ENCODE results near the gene MRC1.

MRC1 gene

GRCh38 chr10:17906002-17906401 lies 96.9 kb downstream of the MRC1 start:
- no peak overlapping the region for H3K14ac ChIP-seq (ENCODE audit: low read length)
- H3K79me2 ChIP-seq (ENCODE audit: control insufficient read depth, insufficient read depth, low read length, poor library complexity): no peaks in the 10 kb centered on the region
- no peak overlapping the region for H2BK120ac ChIP-seq (ENCODE audit: insufficient read depth, low read length, poor library complexity)
- no peak overlapping the region for H2BK12ac ChIP-seq (ENCODE audit: low read length)
- no peak overlapping the region for H2BK5ac ChIP-seq (ENCODE audit: low read depth, low read length, poor library complexity)
- H3K27ac ChIP-seq (ENCODE audit: low read depth, low read length): no peak overlapping the region
- no peak overlapping the region for H3K23ac ChIP-seq (ENCODE audit: low read length)
- no peak overlapping the region for H3K4ac ChIP-seq (ENCODE audit: low read depth, low read length)
- no peak overlapping the region for H3K4me2 ChIP-seq (ENCODE audit: low read length)
- H4K8ac ChIP-seq (ENCODE audit: low read depth, low read length): no peak overlapping the region
- H3K4me1 ChIP-seq (ENCODE audit: control insufficient read depth in 1 of 2, insufficient read depth in 2 of 2, low read length in 2 of 2): no peaks in the 10 kb centered on the region
- H3K79me1 ChIP-seq (ENCODE audit: low read length): no peaks in the 10 kb centered on the region
- no peak for DNase-seq
- no peak overlapping the region for H2AK5ac ChIP-seq (ENCODE audit: low read length)
- H3K27me3 ChIP-seq (ENCODE audit: insufficient read depth, low read length): no peaks in the 10 kb centered on the region
- no peak overlapping the region for H3K4me3 ChIP-seq (ENCODE audit: low read depth, low read length)
- H4K12ac ChIP-seq (ENCODE audit: low read depth, low read length): no peak overlapping the region
- H3K18ac ChIP-seq (ENCODE audit: low read length): no peak overlapping the region
- H2AFZ ChIP-seq (ENCODE audit: insufficient read depth, low read length, poor library complexity): no peak overlapping the region
- H3K36me3 ChIP-seq (ENCODE audit: control insufficient read depth in 1 of 2, insufficient read depth in 2 of 2, low read length in 2 of 2): no peaks in the 10 kb centered on the region
- no peak overlapping the region for H4K91ac ChIP-seq (ENCODE audit: low read depth, low read length)
- WGBS (ENCODE audit: extremely low coverage, insufficient coverage, insufficient read length): no CpG with 5 or more reads among the region's 1 CpG
- H3K9ac ChIP-seq (ENCODE audit: low read length): no peak overlapping the region
- no peaks in the 10 kb centered on the region for H3K9me3 ChIP-seq (ENCODE audit: insufficient read depth, low read depth, low read length)

GRCh38 chr10:17907641-17908040 lies 98.5 kb downstream of the MRC1 start:
- WGBS (ENCODE audit: extremely low coverage, insufficient coverage, insufficient read length): no CpG with 5 or more reads among the region's 4 CpGs
- Histone ChIP-seq H3K36me3 (ENCODE audit: control insufficient read depth in 1 of 2, insufficient read depth in 2 of 2, low read length in 2 of 2) (no peaks in the 10 kb centered on the region), H2BK120ac (ENCODE audit: insufficient read depth, low read length, poor library complexity) (no peak overlapping the region), H4K12ac (ENCODE audit: low read depth, low read length) (no peak overlapping the region), H2BK12ac (ENCODE audit: low read length) (no peak overlapping the region), H3K4ac (ENCODE audit: low read depth, low read length) (no peak overlapping the region), H3K9ac (ENCODE audit: low read length) (no peak overlapping the region), H3K27me3 (ENCODE audit: insufficient read depth, low read length) (no peaks in the 10 kb centered on the region), H2AFZ (ENCODE audit: insufficient read depth, low read length, poor library complexity) (no peak overlapping the region), H3K4me2 (ENCODE audit: low read length) (no peak overlapping the region), H3K79me1 (ENCODE audit: low read length) (no peaks in the 10 kb centered on the region), H3K4me3 (ENCODE audit: low read depth, low read length) (no peak overlapping the region), H3K4me1 (ENCODE audit: control insufficient read depth in 1 of 2, insufficient read depth in 2 of 2, low read length in 2 of 2) (no peaks in the 10 kb centered on the region), H3K18ac (ENCODE audit: low read length) (no peak overlapping the region), H4K8ac (ENCODE audit: low read depth, low read length) (no peak overlapping the region), H3K23ac (ENCODE audit: low read length) (no peak overlapping the region), H3K27ac (ENCODE audit: low read depth, low read length) (no peak overlapping the region), H2AK5ac (ENCODE audit: low read length) (no peak overlapping the region), H3K9me3 (ENCODE audit: insufficient read depth, low read depth, low read length) (no peaks in the 10 kb centered on the region), H4K91ac (ENCODE audit: low read depth, low read length) (no peak overlapping the region), H2BK5ac (ENCODE audit: low read depth, low read length, poor library complexity) (no peak overlapping the region), H3K79me2 (ENCODE audit: control insufficient read depth, insufficient read depth, low read length, poor library complexity) (no peaks in the 10 kb centered on the region), H3K14ac (ENCODE audit: low read length) (no peak overlapping the region)
- DNase-seq: no peak

GRCh38 chr10:17910125-17910789 lies 101.1 kb downstream of the MRC1 start:
- no peak overlapping the region for H3K4ac ChIP-seq (ENCODE audit: low read depth, low read length)
- no peak overlapping the region for H2AK5ac ChIP-seq (ENCODE audit: low read length)
- H3K27me3 ChIP-seq (ENCODE audit: insufficient read depth, low read length): no peaks in the 10 kb centered on the region
- DNase-seq: peak; percentile 21 to 70
- no peak overlapping the region for H2BK5ac ChIP-seq (ENCODE audit: low read depth, low read length, poor library complexity)
- H3K36me3 ChIP-seq (ENCODE audit: control insufficient read depth in 1 of 2, insufficient read depth in 2 of 2, low read length in 2 of 2): no peaks in the 10 kb centered on the region
- no peak overlapping the region for H3K4me3 ChIP-seq (ENCODE audit: low read depth, low read length)
- H3K4me1 ChIP-seq (ENCODE audit: control insufficient read depth in 1 of 2, insufficient read depth in 2 of 2, low read length in 2 of 2): no peaks in the 10 kb centered on the region
- H3K14ac ChIP-seq (ENCODE audit: low read length): no peak overlapping the region
- H3K27ac ChIP-seq (ENCODE audit: low read depth, low read length): no peak overlapping the region
- H4K91ac ChIP-seq (ENCODE audit: low read depth, low read length): no peak overlapping the region
- no CpG with 5 or more reads among the region's 12 CpGs for WGBS (ENCODE audit: extremely low coverage, insufficient coverage, insufficient read length)
- H3K9ac ChIP-seq (ENCODE audit: low read length): no peak overlapping the region
- H3K9me3 ChIP-seq (ENCODE audit: insufficient read depth, low read depth, low read length): no peaks in the 10 kb centered on the region
- no peaks in the 10 kb centered on the region for H3K79me1 ChIP-seq (ENCODE audit: low read length)
- no peak overlapping the region for H4K8ac ChIP-seq (ENCODE audit: low read depth, low read length)
- no peak overlapping the region for H3K4me2 ChIP-seq (ENCODE audit: low read length)
- no peak overlapping the region for H4K12ac ChIP-seq (ENCODE audit: low read depth, low read length)
- H2AFZ ChIP-seq (ENCODE audit: insufficient read depth, low read length, poor library complexity): no peak overlapping the region
- no peak overlapping the region for H2BK12ac ChIP-seq (ENCODE audit: low read length)
- no peaks in the 10 kb centered on the region for H3K79me2 ChIP-seq (ENCODE audit: control insufficient read depth, insufficient read depth, low read length, poor library complexity)
- H2BK120ac ChIP-seq (ENCODE audit: insufficient read depth, low read length, poor library complexity): no peak overlapping the region
- H3K18ac ChIP-seq (ENCODE audit: low read length): no peak overlapping the region
- H3K23ac ChIP-seq (ENCODE audit: low read length): no peak overlapping the region

GRCh38 chr10:17912754-17913153 lies 103.6 kb downstream of the MRC1 start:
- Histone ChIP-seq H3K9ac (ENCODE audit: low read length) (no peak overlapping the region), H4K91ac (ENCODE audit: low read depth, low read length) (no peak overlapping the region), H3K4me2 (ENCODE audit: low read length) (no peak overlapping the region), H3K18ac (ENCODE audit: low read length) (no peak overlapping the region), H2BK5ac (ENCODE audit: low read depth, low read length, poor library complexity) (no peak overlapping the region), H3K4me1 (ENCODE audit: control insufficient read depth in 1 of 2, insufficient read depth in 2 of 2, low read length in 2 of 2) (no peaks in the 10 kb centered on the region), H3K27ac (ENCODE audit: low read depth, low read length) (no peak overlapping the region), H3K23ac (ENCODE audit: low read length) (no peak overlapping the region), H2BK12ac (ENCODE audit: low read length) (no peak overlapping the region), H3K79me2 (ENCODE audit: control insufficient read depth, insufficient read depth, low read length, poor library complexity) (no peaks in the 10 kb centered on the region), H4K8ac (ENCODE audit: low read depth, low read length) (no peak overlapping the region), H3K4ac (ENCODE audit: low read depth, low read length) (no peak overlapping the region), H3K36me3 (ENCODE audit: control insufficient read depth in 1 of 2, insufficient read depth in 2 of 2, low read length in 2 of 2) (no peaks in the 10 kb centered on the region), H3K14ac (ENCODE audit: low read length) (no peak overlapping the region), H2AFZ (ENCODE audit: insufficient read depth, low read length, poor library complexity) (no peak overlapping the region), H3K9me3 (ENCODE audit: insufficient read depth, low read depth, low read length) (no peaks in the 10 kb centered on the region), H3K4me3 (ENCODE audit: low read depth, low read length) (no peak overlapping the region), H2BK120ac (ENCODE audit: insufficient read depth, low read length, poor library complexity) (no peak overlapping the region), H2AK5ac (ENCODE audit: low read length) (no peak overlapping the region), H3K27me3 (ENCODE audit: insufficient read depth, low read length) (no peaks in the 10 kb centered on the region), H3K79me1 (ENCODE audit: low read length) (no peaks in the 10 kb centered on the region), H4K12ac (ENCODE audit: low read depth, low read length) (no peak overlapping the region)
- no CpG with 5 or more reads among the region's 4 CpGs for WGBS (ENCODE audit: extremely low coverage, insufficient coverage, insufficient read length)
- DNase-seq: no peak

Data from trophoblast cell (in vitro differentiated cells and primary cell).